ENCODE measurements around the gene DNAJC27. TPM values are rescaled to one million over a fixed set of nuclear protein-coding genes. Genes with fewer than 3 reads are reported as not detected.

DNAJC27 gene
- total RNA-seq, 4 donors from 2014 or later = 7.7 to 16.1 (median 15.7) TPM

DNA sequence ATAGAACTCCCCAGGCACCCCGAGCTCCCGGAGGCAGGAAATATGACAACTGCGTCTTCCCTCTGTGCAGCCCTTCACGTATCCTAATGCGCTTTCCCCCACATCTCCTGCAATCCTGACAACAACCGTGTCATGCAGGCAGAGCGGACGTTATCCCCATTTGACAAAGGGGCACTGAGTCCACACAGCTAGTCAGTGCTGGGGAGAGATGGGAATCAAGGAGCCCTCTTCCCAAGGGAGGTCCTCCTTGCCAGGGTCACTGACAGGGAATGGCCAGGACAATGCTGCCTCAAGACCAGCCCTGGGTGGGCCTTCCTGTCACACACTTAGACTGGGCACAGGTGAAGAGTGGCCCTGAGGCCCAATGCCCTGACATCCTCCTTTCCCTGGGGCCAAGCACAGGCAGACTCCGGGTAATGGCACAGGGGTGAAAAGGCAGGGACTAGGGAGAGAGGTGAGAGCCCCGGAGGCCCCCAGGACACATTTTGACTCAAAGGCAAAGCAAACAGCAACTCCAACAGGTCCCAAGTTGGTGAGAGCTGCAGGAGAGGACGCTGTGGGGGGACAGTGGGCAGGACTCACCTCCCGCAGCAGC, 53.9 kb downstream of the DNAJC27 start:
- intact Hi-C loops (cut with DNase I) = no loop called here
- no peak for DNase-seq
- H3K27me3 ChIP-seq = no peaks in the 10 kb centered on the region
- H3K4me3 ChIP-seq (replicated peaks in 1 of 3) = peak overlapping the region in 1 of 3 donors; percentile 59
- peak overlapping the region in 1 of 3 donors; percentile 44 for H3K27ac ChIP-seq
- no peaks in the 10 kb centered on the region for H3K36me3 ChIP-seq
- 89 to 97% methylated on average over 11 to 12 of the region's 12 CpGs for WGBS, 2 donors
- TF ChIP-seq, protein P1, sequence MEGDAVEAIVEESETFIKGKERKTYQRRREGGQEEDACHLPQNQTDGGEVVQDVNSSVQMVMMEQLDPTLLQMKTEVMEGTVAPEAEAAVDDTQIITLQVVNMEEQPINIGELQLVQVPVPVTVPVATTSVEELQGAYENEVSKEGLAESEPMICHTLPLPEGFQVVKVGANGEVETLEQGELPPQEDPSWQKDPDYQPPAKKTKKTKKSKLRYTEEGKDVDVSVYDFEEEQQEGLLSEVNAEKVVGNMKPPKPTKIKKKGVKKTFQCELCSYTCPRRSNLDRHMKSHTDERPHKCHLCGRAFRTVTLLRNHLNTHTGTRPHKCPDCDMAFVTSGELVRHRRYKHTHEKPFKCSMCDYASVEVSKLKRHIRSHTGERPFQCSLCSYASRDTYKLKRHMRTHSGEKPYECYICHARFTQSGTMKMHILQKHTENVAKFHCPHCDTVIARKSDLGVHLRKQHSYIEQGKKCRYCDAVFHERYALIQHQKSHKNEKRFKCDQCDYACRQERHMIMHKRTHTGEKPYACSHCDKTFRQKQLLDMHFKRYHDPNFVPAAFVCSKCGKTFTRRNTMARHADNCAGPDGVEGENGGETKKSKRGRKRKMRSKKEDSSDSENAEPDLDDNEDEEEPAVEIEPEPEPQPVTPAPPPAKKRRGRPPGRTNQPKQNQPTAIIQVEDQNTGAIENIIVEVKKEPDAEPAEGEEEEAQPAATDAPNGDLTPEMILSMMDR (IDR thresholded peaks at IDR 0.05) = no peak
- TF ChIP-seq POLR2A (IDR thresholded peaks at IDR 0.05) = no peak
- H3K9me3 ChIP-seq = no peaks in the 10 kb centered on the region
- no peaks in the 10 kb centered on the region for H3K4me1 ChIP-seq

DNA sequence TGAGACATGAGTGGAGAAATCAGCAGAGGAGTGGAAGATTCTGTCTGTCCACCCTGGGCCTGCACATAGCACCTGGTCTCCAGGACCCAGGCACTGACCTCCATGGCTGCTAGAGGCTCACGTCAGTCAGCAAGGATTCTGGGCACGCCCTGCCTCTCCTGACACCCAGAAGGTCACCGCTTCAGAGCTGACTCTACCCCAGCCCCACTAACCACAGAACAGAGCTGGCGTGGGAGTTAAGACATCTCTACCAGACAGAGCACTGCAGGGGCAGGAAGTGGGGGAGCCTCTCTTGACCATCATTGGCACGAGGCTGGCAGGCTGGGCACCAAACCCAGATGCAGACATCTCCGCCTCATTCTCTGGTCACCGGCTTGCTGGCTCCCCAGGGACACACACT, 54.7 kb downstream of the DNAJC27 start:
- TF ChIP-seq, protein P1 (IDR thresholded peaks at IDR 0.05) = no peak
- intact Hi-C loops (cut with DNase I) = no loop called here
- Histone ChIP-seq H3K9me3 (no peaks in the 10 kb centered on the region), H3K4me1 (no peaks in the 10 kb centered on the region), H3K27me3 (no peaks in the 10 kb centered on the region), H3K36me3 (no peaks in the 10 kb centered on the region), H3K27ac (peak overlapping the region in 2 of 3 donors; percentile 1 to 18), H3K4me3 (replicated peaks in 1 of 3) (no peak overlapping the region)
- no peak for DNase-seq
- 85 to 87% methylated on average over 5 to 6 of the region's 7 CpGs for WGBS, 2 donors

DNA sequence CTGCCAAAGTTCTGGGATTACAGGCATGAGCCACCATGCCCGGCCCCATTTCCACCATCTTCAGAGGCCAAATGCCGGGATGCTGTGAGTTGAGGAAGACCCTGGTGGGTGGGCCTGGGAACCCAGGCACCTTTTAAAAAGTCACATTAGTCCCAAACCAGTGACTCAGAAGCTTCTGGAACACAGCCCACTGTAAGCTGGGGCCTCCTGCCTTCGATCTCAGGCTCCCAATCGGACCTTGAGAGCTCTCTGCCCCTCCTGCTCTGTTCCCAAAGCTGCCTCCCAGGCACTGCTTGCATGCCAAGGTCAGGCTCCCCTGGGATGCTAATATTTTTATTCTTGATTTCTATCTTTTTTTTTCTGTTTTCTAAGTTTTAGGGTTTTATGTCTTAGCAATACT, 56.0 kb downstream of the DNAJC27 start:
- Histone ChIP-seq H3K36me3 (no peaks in the 10 kb centered on the region), H3K27me3 (no peaks in the 10 kb centered on the region), H3K27ac (peak overlapping the region in 1 of 3 donors; percentile 12), H3K4me1 (no peaks in the 10 kb centered on the region), H3K4me3 (replicated peaks in 1 of 3) (no peak overlapping the region), H3K9me3 (no peaks in the 10 kb centered on the region)
- TF ChIP-seq POLR2A (IDR thresholded peaks at IDR 0.05) = no peak
- TF ChIP-seq, protein P1 (IDR thresholded peaks at IDR 0.05) = no peak
- DNase-seq = no peak
- intact Hi-C loops (cut with DNase I) = no loop called here
- 80 to 86% methylated on average over 4 of the region's 4 CpGs for WGBS, 2 donors

DNA sequence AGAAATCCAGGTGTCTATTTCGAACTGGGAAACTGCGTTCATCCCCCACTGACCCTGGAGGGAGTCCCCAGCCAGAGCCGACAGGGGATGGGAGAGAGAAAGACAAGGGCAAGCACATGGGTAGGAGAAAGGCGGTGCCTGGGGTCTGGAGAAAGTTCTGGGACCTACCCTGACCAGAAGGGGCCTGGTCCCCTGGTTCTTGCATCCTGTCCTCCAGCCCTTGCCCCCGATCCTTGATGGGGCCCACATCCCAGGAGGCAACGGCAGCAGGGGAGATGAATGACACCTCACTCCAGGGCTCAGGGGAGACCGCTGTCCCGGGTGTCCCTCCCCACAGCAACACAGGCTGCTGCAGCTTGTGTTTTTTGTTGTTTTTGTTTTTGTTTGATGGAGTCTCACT, 56.6 kb downstream of the DNAJC27 start:
- no peaks in the 10 kb centered on the region for H3K36me3 ChIP-seq
- DNase-seq = no peak
- no peak overlapping the region for H3K4me3 ChIP-seq (replicated peaks in 1 of 3)
- 93 to 96% methylated on average over 8 of the region's 8 CpGs for WGBS, 2 donors
- intact Hi-C loops (cut with DNase I) = no loop called here
- H3K27ac ChIP-seq = peak overlapping the region in 1 of 3 donors; percentile 50
- H3K27me3 ChIP-seq = no peaks in the 10 kb centered on the region
- no peaks in the 10 kb centered on the region for H3K9me3 ChIP-seq
- H3K4me1 ChIP-seq = no peaks in the 10 kb centered on the region
- no peak for TF ChIP-seq POLR2A (IDR thresholded peaks at IDR 0.05)
- TF ChIP-seq, protein P1 (IDR thresholded peaks at IDR 0.05) = no peak

DNA sequence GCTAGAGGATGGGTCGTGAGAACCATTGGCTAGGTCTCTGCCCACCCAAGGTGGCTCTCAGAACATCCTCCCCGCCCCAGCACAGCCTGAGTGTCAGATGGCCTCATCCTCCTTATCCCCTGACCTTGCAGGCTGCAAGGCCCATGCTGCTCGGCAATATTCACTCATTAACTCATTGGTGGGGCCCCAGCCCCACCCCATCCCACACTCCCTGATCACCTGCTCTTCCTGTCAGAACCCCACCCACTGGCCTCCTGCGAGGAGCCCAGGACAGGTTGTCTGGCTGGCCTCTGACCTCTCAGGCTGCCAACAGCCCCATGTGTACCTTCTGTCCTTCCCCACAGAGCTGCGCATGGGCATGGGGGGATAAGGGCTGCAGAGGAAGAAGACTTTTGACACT, 57.0 kb downstream of the DNAJC27 start:
- 78 to 86% methylated on average over 5 of the region's 5 CpGs for WGBS, 2 donors
- no peak overlapping the region for H3K4me3 ChIP-seq (replicated peaks in 1 of 3)
- H3K4me1 ChIP-seq = no peaks in the 10 kb centered on the region
- no peaks in the 10 kb centered on the region for H3K27me3 ChIP-seq
- TF ChIP-seq, protein P1 (IDR thresholded peaks at IDR 0.05) = no peak
- no peak for TF ChIP-seq POLR2A (IDR thresholded peaks at IDR 0.05)
- intact Hi-C loops (cut with DNase I) = no loop called here
- DNase-seq = no peak
- H3K9me3 ChIP-seq = no peaks in the 10 kb centered on the region
- no peaks in the 10 kb centered on the region for H3K36me3 ChIP-seq
- no peak overlapping the region for H3K27ac ChIP-seq

All from thyroid gland (tissue), 4 donors.